Superior temporal gyrus (tissue), 1 donor: Measurements from ENCODE around the gene COL6A6.
"Not testable (repeated sequence)": the region's sequence is repeated elsewhere in the genome, so short reads cannot be mapped to it uniquely, and the experiment has no call there.

ENCODE experiments used
- DNase-seq: peaks from one replicate; pipeline ENCODE4 v3.0.0-alpha.2; 2016; ENCODE audit errors: extremely low spot score

COL6A6 gene

GRCh38 chr3:130529486-130530215 is 12.7 kb downstream of the COL6A6 start:
- DNase-seq = no peak

- no peak for DNase-seq
Measured at GRCh38 chr3:130533247-130533646, 16.3 kb downstream of the COL6A6 start.

- DNase-seq = no peak
Measured at GRCh38 chr3:130537673-130538304, 20.8 kb downstream of the COL6A6 start.

- peak; percentile 42 for DNase-seq
Measured at GRCh38 chr3:130539005-130539404, 22.0 kb downstream of the COL6A6 start.

- no peak for DNase-seq
Measured at GRCh38 chr3:130543322-130543721, 26.3 kb downstream of the COL6A6 start.

GRCh38 chr3:130546920-130547679 is 30.1 kb downstream of the COL6A6 start:
- DNase-seq = no peak

GRCh38 chr3:130547680-130548065 is 30.7 kb downstream of the COL6A6 start:
- not testable (repeated sequence) for DNase-seq

- DNase-seq = no peak
Measured at GRCh38 chr3:130548356-130548755, 31.4 kb downstream of the COL6A6 start.

- DNase-seq = no peak
Measured at GRCh38 chr3:130557336-130558035, 40.5 kb downstream of the COL6A6 start.

- no peak for DNase-seq
Measured at GRCh38 chr3:130558366-130558765, 41.4 kb downstream of the COL6A6 start.

- DNase-seq = no peak
Measured at GRCh38 chr3:130565224-130565623, 48.2 kb downstream of the COL6A6 start.
